CD4-positive, alpha-beta T cell (primary cell): ENCODE data around the gene TBC1D24. TPM values are rescaled to one million over a fixed set of nuclear protein-coding genes. Genes with fewer than 3 reads are reported as not detected.

Source experiments
- ATAC-seq: fragments of 200-7000 bp; cut with Tn5 transposase; one replicate; pipeline ENCODE4 v1.10.0; 2022; ENCODE audit warnings: mild to moderate bottlenecking; ENCODE audit not compliant: poor library complexity
- CTCF ChIA-PET: fragments of 350-600 bp; sonication (Branson Sonifier 250); formaldehyde crosslinking; loops from one replicate; lab custom pipeline; 2021; ENCODE audit warnings: antibody characterized with exemption, inconsistent platforms; lab: Charles Lee
- POLR2A ChIA-PET: fragments of 350-600 bp; sonication (Branson Sonifier 250); formaldehyde crosslinking; loops from one replicate; lab custom pipeline; 2021; ENCODE audit warnings: antibody characterized with exemption, inconsistent platforms; lab: Charles Lee
- DNase-seq, 14 experiments: peaks; one replicate each; pipeline ENCODE4 v3.0.0-alpha.2; 2013 to 2020; ENCODE audit warnings: mixed read lengths in 2 of 14
- H3K27ac ChIP-seq, 2 donors: one replicate each; pipeline versions ENCODE4 v1.5.1 to v1.7.0; 2013; ENCODE audit warnings: low read length in 2 of 2, low read depth in 1 of 2, mild to moderate bottlenecking in 1 of 2
- H3K27me3 ChIP-seq, 2 experiments: 1 replicate in 1 of 2; 2 replicates in 1 of 2; pipeline versions ENCODE4 v1.6.1 to v1.7.0; 2013; ENCODE audit warnings: low read length in 2 of 2, control low read depth in 1 of 2, mild to moderate bottlenecking in 1 of 2, moderate library complexity in 1 of 2; ENCODE audit not compliant: insufficient read depth in 2 of 2, control insufficient read depth in 1 of 2
- H3K36me3 ChIP-seq: one replicate; pipeline ENCODE4 v1.6.1; 2013; ENCODE audit warnings: low read length, control low read depth; ENCODE audit not compliant: insufficient read depth
- H3K4me1 ChIP-seq: one replicate; pipeline ENCODE4 v1.6.1; 2013; ENCODE audit warnings: low read length, control low read depth; ENCODE audit not compliant: insufficient read depth
- H3K4me3 ChIP-seq: one replicate; pipeline ENCODE4 v1.5.1; 2013; ENCODE audit warnings: mild to moderate bottlenecking, low read length, moderate library complexity
- H3K9me3 ChIP-seq, 2 experiments: 1 replicate in 1 of 2; 2 replicates in 1 of 2; pipeline versions ENCODE4 v1.6.1 to v1.7.0; 2013; ENCODE audit warnings: low read length in 2 of 2, mild to moderate bottlenecking in 2 of 2, control low read depth in 1 of 2, moderate library complexity in 1 of 2; ENCODE audit not compliant: control insufficient read depth in 1 of 2, insufficient read depth in 1 of 2
- H3K27ac Mint-ChIP-seq: one replicate; pipeline ENCODE4 v1.8.0; 2020; ENCODE audit warnings: mixed read lengths
- H3K27me3 Mint-ChIP-seq: one replicate; pipeline ENCODE4 v1.8.0; 2021; ENCODE audit warnings: mixed read lengths
- H3K36me3 Mint-ChIP-seq: one replicate; pipeline ENCODE4 v1.8.0; 2021; ENCODE audit warnings: low read depth, mixed read lengths
- H3K4me1 Mint-ChIP-seq: one replicate; pipeline ENCODE4 v1.8.0; 2021; ENCODE audit warnings: low read depth, mixed read lengths
- H3K4me3 Mint-ChIP-seq: one replicate; pipeline ENCODE4 v1.8.0; 2020; ENCODE audit warnings: mild to moderate bottlenecking, mixed read lengths
- H3K9me3 Mint-ChIP-seq: one replicate; pipeline ENCODE4 v1.8.0; 2020; ENCODE audit warnings: mixed read lengths
- CTCF ChIP-seq: fragments of 200-600 bp; IDR thresholded peaks from one replicate; pipeline ENCODE4 v1.8.0; 2022; ENCODE audit warnings: antibody characterized with exemption, mild to moderate bottlenecking
- intact Hi-C, 2 experiments: fragments of 100-400 bp; cut with DNase I in 1 of 2; cut with micrococcal nuclease in 1 of 2; formaldehyde crosslinking; loops; one replicate each; pipeline versions ENCODE4 v1.15.1 to v1.9.0; 2023 to 2025; cut with DNase I, micrococcal nuclease
- total RNA-seq, 174 experiments: library from RNA in 2 of 174; stranded (reverse) in 2 of 174; gene quantifications; one replicate each; pipeline ENCODE4 v1.2.3 and lab custom pipeline; 2021 to 2026

TBC1D24 gene
- total RNA-seq, 2 experiments from 2014 or later, result 1.2 to 2.1 TPM

- no peak for TF ChIP-seq CTCF
- POLR2A ChIA-PET, result no interaction called here
- CTCF ChIA-PET, result no interaction called here
Measured at GRCh38 chr16:2480948-2481347, 6.0 kb downstream of the TBC1D24 start.

GRCh38 chr16:2481676-2482075, 6.7 kb downstream of the TBC1D24 start:
- Histone ChIP-seq H3K4me3 (no peak overlapping the region), H3K36me3 (no peaks in the 10 kb centered on the region), H3K27ac (no peak overlapping the region), H3K4me1 (peaks cover 4% of the 10 kb centered on the region), H3K9me3 (no peaks in the 10 kb centered on the region), H3K27me3 (no peaks in the 10 kb centered on the region)
- TF ChIP-seq CTCF, result no peak
- Mint-ChIP-seq H3K9me3 (no peaks in the 10 kb centered on the region), H3K4me1 (peaks cover 8% of the 10 kb centered on the region), H3K4me3 (no peak overlapping the region), H3K36me3 (no peaks in the 10 kb centered on the region), H3K27me3 (no peaks in the 10 kb centered on the region), H3K27ac (no peak overlapping the region)
- intact Hi-C loops, result no loop called here
- DNase-seq (no peak), ATAC-seq (no peak)
- ChIA-PET POLR2A (no interaction called here), CTCF (no interaction called here)

More at GRCh38 chr16:2480948-2481347, 6.0 kb downstream of the TBC1D24 start:
- Histone ChIP-seq H3K36me3 (no peaks in the 10 kb centered on the region), H3K27ac (no peak overlapping the region), H3K4me3 (no peak overlapping the region), H3K9me3 (no peaks in the 10 kb centered on the region), H3K4me1 (peaks cover 6% of the 10 kb centered on the region), H3K27me3 (no peaks in the 10 kb centered on the region)
- intact Hi-C loops, result no loop called here
- ATAC-seq (no peak), DNase-seq (no peak)
- H3K36me3 Mint-ChIP-seq, result no peaks in the 10 kb centered on the region
- H3K9me3 Mint-ChIP-seq, result no peaks in the 10 kb centered on the region
- no peaks in the 10 kb centered on the region for H3K27me3 Mint-ChIP-seq
- H3K4me1 Mint-ChIP-seq, result peaks cover 7% of the 10 kb centered on the region
- H3K27ac Mint-ChIP-seq, result no peak overlapping the region
- H3K4me3 Mint-ChIP-seq, result no peak overlapping the region

- intact Hi-C loops, result no loop called here
- Histone ChIP-seq H3K27ac (no peak overlapping the region), H3K4me1 (peaks cover 10% of the 10 kb centered on the region), H3K27me3 (no peaks in the 10 kb centered on the region), H3K9me3 (no peaks in the 10 kb centered on the region), H3K36me3 (no peaks in the 10 kb centered on the region), H3K4me3 (no peak overlapping the region)
- no peak for TF ChIP-seq CTCF
- Mint-ChIP-seq H3K9me3 (no peaks in the 10 kb centered on the region), H3K4me3 (no peak overlapping the region), H3K36me3 (no peaks in the 10 kb centered on the region), H3K27me3 (no peaks in the 10 kb centered on the region), H3K4me1 (peaks cover 8% of the 10 kb centered on the region), H3K27ac (no peak overlapping the region)
- DNase-seq (no peak), ATAC-seq (no peak)
- ChIA-PET POLR2A (no interaction called here), CTCF (no interaction called here)
Measured at GRCh38 chr16:2482249-2482648, 7.3 kb downstream of the TBC1D24 start.
